GM23248 (cell line): ENCODE results near the gene PAPPA. TPM values are rescaled to one million over a fixed set of nuclear protein-coding genes. Genes with fewer than 3 reads are reported as not detected.

Experiments used
- DNase-seq: peaks from one replicate; pipeline ENCODE4 v3.0.0-alpha.2; 2015
- H2AFZ ChIP-seq: fragments of 200-600 bp; sonication (generic); 2 replicates; pipeline ENCODE4 v1.6.1; 2016; ENCODE audit warnings: antibody characterized with exemption
- H3F3A ChIP-seq: fragments of 200-600 bp; sonication (generic); 2 replicates; pipeline ENCODE4 v1.6.1; 2016; ENCODE audit warnings: mild to moderate bottlenecking, antibody characterized with exemption, mixed run types; ENCODE audit not compliant: insufficient read depth
- H3K27ac ChIP-seq: fragments of 200-600 bp; sonication (generic); 2 replicates; pipeline ENCODE4 v1.5.1; 2016; ENCODE audit warnings: mild to moderate bottlenecking
- H3K27me3 ChIP-seq: fragments of 200-600 bp; sonication (generic); replicated peaks from 2 replicates; pipeline ENCODE4 v1.6.1; 2016; ENCODE audit warnings: mild to moderate bottlenecking; ENCODE audit not compliant: insufficient read depth
- H3K36me3 ChIP-seq: fragments of 200-600 bp; sonication (generic); 2 replicates; pipeline ENCODE4 v1.6.1; 2016; ENCODE audit warnings: low read depth, mild to moderate bottlenecking
- H3K4me1 ChIP-seq: fragments of 200-600 bp; sonication (generic); 2 replicates; pipeline ENCODE4 v1.6.1; 2016; ENCODE audit warnings: mild to moderate bottlenecking; ENCODE audit not compliant: insufficient read depth
- H3K4me2 ChIP-seq: fragments of 200-600 bp; sonication (generic); one replicate; pipeline ENCODE4 v1.6.1; 2016; ENCODE audit warnings: mild to moderate bottlenecking; ENCODE audit not compliant: unreplicated experiment
- H3K4me3 ChIP-seq: fragments of 200-600 bp; sonication (generic); 2 replicates; pipeline ENCODE4 v1.5.1; 2016; ENCODE audit warnings: mild to moderate bottlenecking
- H3K79me2 ChIP-seq: fragments of 200-600 bp; sonication (generic); 2 replicates; pipeline ENCODE4 v1.6.1; 2016; ENCODE audit warnings: mild to moderate bottlenecking; ENCODE audit not compliant: insufficient read depth
- H3K9ac ChIP-seq: fragments of 200-600 bp; sonication (generic); 2 replicates; pipeline ENCODE4 v1.6.1; 2016; ENCODE audit warnings: mild to moderate bottlenecking
- H3K9me2 ChIP-seq: fragments of 200-600 bp; sonication (generic); 2 replicates; pipeline ENCODE4 v1.6.1; 2016; ENCODE audit warnings: mixed run types, mild to moderate bottlenecking, moderate library complexity; ENCODE audit not compliant: insufficient read depth
- H3K9me3 ChIP-seq: fragments of 200-600 bp; sonication (generic); one replicate; pipeline ENCODE4 v1.6.1; 2017; ENCODE audit warnings: low read depth
- H4K20me1 ChIP-seq: fragments of 200-600 bp; sonication (generic); 2 replicates; pipeline ENCODE4 v1.6.0; 2016; ENCODE audit not compliant: insufficient read depth
- EZH2 ChIP-seq: fragments of 200-600 bp; sonication (generic); IDR thresholded peaks from 2 replicates; pipeline ENCODE4 v1.6.1; 2018; ENCODE audit warnings: antibody characterized with exemption, mild to moderate bottlenecking; ENCODE audit not compliant: insufficient read depth, poor library complexity, severe bottlenecking
- EZH2phosphoT487 ChIP-seq: fragments of 200-600 bp; sonication (generic); IDR thresholded peaks from 2 replicates; pipeline ENCODE4 v1.6.1; 2018; ENCODE audit warnings: antibody characterized with exemption, moderate library complexity, mild to moderate bottlenecking, low read depth; ENCODE audit not compliant: insufficient read depth
- WGBS, 2 experiments: methylation state at CpG; one replicate each; pipeline ENCODE4 v1.1.6; 2015 to 2017; ENCODE audit warnings: low lambda C conversion rate in 2 of 2, low coverage in 1 of 2; ENCODE audit errors: missing lambda C conversion rate in 2 of 2; 5-methylcytosine and 5-hydroxymethylcytosine counted together
- in situ Hi-C: fragments of 300-500 bp; cut with MboI; formaldehyde crosslinking; loops from 2 replicates; pipeline ENCODE4 v1.15.0; 2020
- polyA plus RNA-seq: library from polyadenylated mRNA; unstranded; fragments of >200 nt; fragmentation: Nextera tagmentation; extraction: Ambion mirVana; gene quantifications from 2 replicates; pipeline ENCODE4 v1.2.1, GENCODE V29; 2016
- total RNA-seq: library from RNA; depleted of rRNA; stranded (reverse); fragments of >200 nt; shearing (Covaris generic); gene quantifications from 2 replicates; pipeline ENCODE4 v1.2.3, GENCODE V29; 2014

The PAPPA gene
- total and polyA plus RNA-seq, 2 experiments from 2014 or later: 8.7 to 30.3 TPM

- in situ Hi-C loops: no loop called here
- 74 to 80% methylated on average over 5 of the region's 5 CpGs for WGBS, 2 experiments
- H3K9ac ChIP-seq: peak overlapping the region; percentile 63
- H3K36me3 ChIP-seq: peaks cover 39% of the 10 kb centered on the region
- peaks cover 41% of the 10 kb centered on the region for H3K4me1 ChIP-seq
- H3K79me2 ChIP-seq: peaks cover 9% of the 10 kb centered on the region; the same call in 1 of the 2 replicates
- H3K4me2 ChIP-seq: peak overlapping the region; percentile 19
- H3K4me3 ChIP-seq: no peak overlapping the region
- H3K27ac ChIP-seq: peak overlapping the region; percentile 95
- H3K27me3 ChIP-seq: no peaks in the 10 kb centered on the region
- no peak for TF ChIP-seq EZH2
- TF ChIP-seq EZH2phosphoT487: no peak
- H3F3A ChIP-seq: peaks cover 52% of the 10 kb centered on the region
- H3K9me3 ChIP-seq: no peaks in the 10 kb centered on the region
- no peaks in the 10 kb centered on the region for H3K9me2 ChIP-seq
- DNase-seq: peak; percentile 79
- no peak overlapping the region for H2AFZ ChIP-seq
- H4K20me1 ChIP-seq: no peaks in the 10 kb centered on the region
These were observed 79.0 kb downstream of the PAPPA start for GRCh38 chr9:116232424-116233159.

- no peak for TF ChIP-seq EZH2
- TF ChIP-seq EZH2phosphoT487: no peak
- in situ Hi-C loops: no loop called here
- Histone ChIP-seq H3K79me2 (peaks cover 9% of the 10 kb centered on the region; the same call in 1 of the 2 replicates), H3K27ac (peak overlapping the region; percentile 95), H3K27me3 (no peaks in the 10 kb centered on the region), H3K9me2 (no peaks in the 10 kb centered on the region), H3K4me2 (peak overlapping the region; percentile 19), H2AFZ (no peak overlapping the region), H3K4me3 (no peak overlapping the region), H3K9ac (peak overlapping the region; percentile 63), H3K9me3 (no peaks in the 10 kb centered on the region), H3K4me1 (peaks cover 47% of the 10 kb centered on the region), H4K20me1 (no peaks in the 10 kb centered on the region), H3K36me3 (peaks cover 37% of the 10 kb centered on the region), H3F3A (peaks cover 57% of the 10 kb centered on the region)
- WGBS, 2 experiments: 78 to 82% methylated on average over 3 of the region's 3 CpGs
- DNase-seq: peak; percentile 48
These were observed 79.6 kb downstream of the PAPPA start for GRCh38 chr9:116233160-116233530.

- Histone ChIP-seq H4K20me1 (no peaks in the 10 kb centered on the region), H3K4me3 (0 out of 2 replicates have a peak overlapping the region, but pooled peaks have one; percentile 1), H3K36me3 (peaks cover 28% of the 10 kb centered on the region), H3K9me2 (no peaks in the 10 kb centered on the region), H3K27ac (peak overlapping the region; percentile 95), H3K27me3 (no peaks in the 10 kb centered on the region), H3K79me2 (peaks cover 9% of the 10 kb centered on the region; the same call in 1 of the 2 replicates), H3F3A (peaks cover 67% of the 10 kb centered on the region), H3K4me1 (peaks cover 56% of the 10 kb centered on the region), H2AFZ (no peak overlapping the region), H3K9ac (peak overlapping the region; percentile 63), H3K9me3 (no peaks in the 10 kb centered on the region), H3K4me2 (peak overlapping the region; percentile 57)
- WGBS, 2 experiments: 0 to 1% methylated on average over 4 of the region's 4 CpGs
- TF ChIP-seq EZH2 (no peak), EZH2phosphoT487 (no peak)
- DNase-seq: peak; percentile 99
- in situ Hi-C loops: no loop called here
These were observed 80.5 kb downstream of the PAPPA start for GRCh38 chr9:116234081-116234480.

- Histone ChIP-seq H3K36me3 (peaks cover 16% of the 10 kb centered on the region), H3F3A (peaks cover 75% of the 10 kb centered on the region), H3K4me3 (no peak overlapping the region), H3K79me2 (0 out of 2 replicates have a peak, but pooled peaks cover 6% of the 10 kb centered on the region), H3K27me3 (no peaks in the 10 kb centered on the region), H3K4me2 (no peak overlapping the region), H3K27ac (peak overlapping the region; percentile 79), H2AFZ (no peak overlapping the region), H3K9ac (0 out of 2 replicates have a peak overlapping the region, but pooled peaks have one; percentile 8), H3K9me2 (no peaks in the 10 kb centered on the region), H3K4me1 (peaks cover 58% of the 10 kb centered on the region), H4K20me1 (no peaks in the 10 kb centered on the region), H3K9me3 (no peaks in the 10 kb centered on the region)
- TF ChIP-seq EZH2phosphoT487 (no peak), EZH2 (no peak)
- DNase-seq: no peak
- in situ Hi-C loops: no loop called here
These were observed 83.4 kb downstream of the PAPPA start for GRCh38 chr9:116236979-116237378.
